Neural progenitor cell (in vitro differentiated cells): ENCODE measurements around the gene ARHGAP40.

Experiments used
- CTCF ChIP-seq: fragments of 200-600 bp; sonication (generic); IDR thresholded peaks from 2 replicates; pipeline ENCODE4 v1.5.1; 2017; ENCODE audit warnings: antibody characterized with exemption, mild to moderate bottlenecking
- EZH2 ChIP-seq: fragments of 200-600 bp; sonication (generic); IDR thresholded peaks from 2 replicates; pipeline ENCODE4 v1.6.1; 2017; ENCODE audit warnings: antibody characterized with exemption, mild to moderate bottlenecking, moderate library complexity
- EZH2phosphoT487 ChIP-seq: fragments of 200-600 bp; sonication (generic); IDR thresholded peaks from 2 replicates; pipeline ENCODE4 v1.6.1; 2017; ENCODE audit warnings: antibody characterized with exemption

- TF ChIP-seq CTCF (no peak), EZH2 (no peak), EZH2phosphoT487 (no peak)
Measured at GRCh38 chr20:38608188-38608587, 6.6 kb downstream of the ARHGAP40 start.
